Pons (tissue), 1 donor: Measurements from ENCODE around the gene SERP2.
A peak's percentile ranks its signal among the peaks of the same experiment; 100 is the strongest.

Experiments
- DNase-seq: peaks from one replicate; pipeline ENCODE4 v3.0.0-alpha.2; 2016; ENCODE audit warnings: low spot score

SERP2 gene

GRCh38 chr13:44411841-44412240 lies 38.2 kb downstream of the SERP2 start:
- DNase-seq = no peak

- no peak for DNase-seq
Observed at GRCh38 chr13:44412346-44412935, 38.8 kb downstream of the SERP2 start.

GRCh38 chr13:44413095-44413494 lies 39.5 kb downstream of the SERP2 start:
- DNase-seq = no peak

GRCh38 chr13:44414716-44415115 lies 41.1 kb downstream of the SERP2 start:
- no peak for DNase-seq

GRCh38 chr13:44415815-44416214 lies 42.2 kb downstream of the SERP2 start:
- no peak for DNase-seq

- no peak for DNase-seq
Observed at GRCh38 chr13:44416301-44416700, 42.7 kb downstream of the SERP2 start.

GRCh38 chr13:44416744-44417143 lies 43.1 kb downstream of the SERP2 start:
- DNase-seq = no peak

GRCh38 chr13:44417446-44417845 lies 43.8 kb downstream of the SERP2 start:
- no peak for DNase-seq

GRCh38 chr13:44417876-44418275 lies 44.3 kb downstream of the SERP2 start:
- no peak for DNase-seq

- no peak for DNase-seq
Observed at GRCh38 chr13:44420376-44421220, 47.0 kb downstream of the SERP2 start.

- DNase-seq = no peak
Observed at GRCh38 chr13:44421853-44422525, 48.4 kb downstream of the SERP2 start.

- no peak for DNase-seq
Observed at GRCh38 chr13:44422755-44423643, 49.4 kb downstream of the SERP2 start.

GRCh38 chr13:44423824-44424223 lies 50.2 kb downstream of the SERP2 start:
- DNase-seq = no peak

- no peak for DNase-seq
Observed at GRCh38 chr13:44425041-44425814, 51.6 kb downstream of the SERP2 start.

GRCh38 chr13:44425815-44426078 lies 52.1 kb downstream of the SERP2 start:
- DNase-seq = no peak

- no peak for DNase-seq
Observed at GRCh38 chr13:44426461-44426860, 52.8 kb downstream of the SERP2 start.

GRCh38 chr13:44429311-44429710 lies 55.7 kb downstream of the SERP2 start:
- no peak for DNase-seq

GRCh38 chr13:44431150-44431549 lies 57.5 kb downstream of the SERP2 start:
- no peak for DNase-seq

- no peak for DNase-seq
Observed at GRCh38 chr13:44432650-44433049, 59.0 kb downstream of the SERP2 start.

- no peak for DNase-seq
Observed at GRCh38 chr13:44433863-44434765, 60.5 kb downstream of the SERP2 start.

GRCh38 chr13:44434766-44435141 lies 61.1 kb downstream of the SERP2 start:
- peak; percentile 71 for DNase-seq
